SIG-M5 (cell line): ENCODE measurements around the gene FIZ1.

Experiments
- DNase-seq: peaks from one replicate; lab custom pipeline; 2025; lab: John Stamatoyannopoulos, UW

FIZ1 gene

DNA sequence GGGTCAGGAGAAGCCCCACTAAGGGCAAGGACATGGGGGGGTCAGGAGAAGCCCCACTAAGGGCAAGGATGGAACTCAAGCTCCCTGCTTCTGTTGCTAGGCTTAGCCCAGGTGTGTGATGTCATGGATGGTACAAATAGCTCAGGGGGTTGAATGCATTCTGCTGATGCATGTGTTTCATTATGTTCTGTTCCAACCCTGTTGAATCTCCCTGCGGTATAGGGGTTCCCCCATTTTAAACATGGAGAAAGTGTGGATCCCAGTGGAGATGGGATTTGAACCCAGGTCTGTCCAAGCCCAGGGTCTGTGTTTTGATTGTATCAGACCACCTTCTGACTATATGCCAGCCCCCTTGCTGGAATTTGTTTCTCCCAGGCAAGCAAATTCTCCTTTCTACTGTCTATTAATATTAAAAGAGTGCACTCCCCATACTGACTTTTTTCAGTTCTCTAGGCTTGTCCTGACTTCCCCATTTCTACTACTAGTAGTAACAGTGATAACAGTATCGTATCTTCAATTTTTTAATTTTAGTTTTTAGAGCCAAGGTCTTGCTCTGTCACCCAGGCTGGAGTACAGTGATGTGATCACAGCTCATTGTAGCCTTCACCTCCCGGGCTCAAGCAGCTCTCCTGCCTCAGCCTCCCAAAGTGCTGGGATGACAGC is 12.8 kb upstream of the FIZ1 start:
- DNase-seq: no peak

- no peak for DNase-seq
Observed at GRCh38 chr19:55611300-55611982, 12.1 kb upstream of the FIZ1 start.

DNA sequence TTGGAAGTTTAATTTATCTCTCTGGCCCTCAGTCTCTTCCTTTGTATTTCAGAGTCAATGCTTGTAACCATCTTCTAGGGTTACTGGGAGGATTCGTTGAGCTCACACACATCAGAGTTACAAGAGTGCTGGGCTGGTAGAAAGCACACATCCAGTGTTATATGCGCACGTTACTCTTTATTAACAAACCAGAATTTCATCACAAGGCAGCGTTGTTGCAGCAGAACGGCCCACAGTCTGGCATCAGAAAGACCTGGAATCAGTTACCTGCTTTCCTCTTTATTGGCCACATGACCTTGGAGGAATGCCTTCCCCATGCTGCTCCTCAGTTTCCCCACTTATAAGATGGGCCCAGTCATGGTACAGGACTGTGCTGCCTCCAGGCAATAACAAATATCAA is 10.0 kb upstream of the FIZ1 start:
- DNase-seq: no peak

DNA sequence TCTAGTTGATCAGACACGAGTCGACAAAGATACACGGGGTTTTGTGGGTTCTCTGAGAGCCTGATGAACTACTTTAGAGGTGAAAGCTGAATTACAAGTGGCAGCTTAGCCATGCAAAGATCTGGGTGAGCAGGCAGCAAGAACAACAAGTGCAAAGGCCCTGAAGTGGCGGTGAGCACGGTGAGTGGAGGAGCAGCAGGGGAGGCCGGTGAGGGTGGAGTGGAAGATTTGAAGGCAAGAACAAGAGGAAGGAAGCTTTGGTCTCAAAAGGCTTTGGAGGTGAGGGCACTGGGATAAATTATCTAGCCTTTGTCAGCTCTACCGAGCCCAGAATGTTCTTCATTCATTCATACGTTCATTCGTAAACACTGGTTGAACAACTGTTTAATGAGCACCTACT is 7.5 kb upstream of the FIZ1 start:
- DNase-seq: no peak

DNA sequence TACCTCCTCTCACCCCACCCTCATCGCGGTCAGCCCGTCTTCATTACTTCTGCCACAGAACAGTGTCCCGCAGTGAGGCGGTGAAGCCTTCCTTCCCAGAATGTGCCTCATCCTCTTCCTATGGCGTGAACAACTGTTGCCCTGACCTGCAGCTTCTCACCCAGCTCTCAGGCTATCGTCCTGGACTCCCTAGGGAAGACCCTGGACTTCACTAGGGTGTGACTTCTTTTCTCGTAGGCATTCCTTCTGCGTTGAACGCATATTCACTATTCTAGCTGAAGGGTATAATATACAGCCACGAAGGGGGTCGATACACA is 7.1 kb upstream of the FIZ1 start:
- no peak for DNase-seq

- no peak for DNase-seq
Observed at GRCh38 chr19:55605637-55606470, 6.5 kb upstream of the FIZ1 start, which contains the start of gene ZNF865. Gene ZNF865, plus strand, starts transcription at chr19:55605647. Its CDS starts 7,972 bp downstream, at chr19:55613619.

DNA sequence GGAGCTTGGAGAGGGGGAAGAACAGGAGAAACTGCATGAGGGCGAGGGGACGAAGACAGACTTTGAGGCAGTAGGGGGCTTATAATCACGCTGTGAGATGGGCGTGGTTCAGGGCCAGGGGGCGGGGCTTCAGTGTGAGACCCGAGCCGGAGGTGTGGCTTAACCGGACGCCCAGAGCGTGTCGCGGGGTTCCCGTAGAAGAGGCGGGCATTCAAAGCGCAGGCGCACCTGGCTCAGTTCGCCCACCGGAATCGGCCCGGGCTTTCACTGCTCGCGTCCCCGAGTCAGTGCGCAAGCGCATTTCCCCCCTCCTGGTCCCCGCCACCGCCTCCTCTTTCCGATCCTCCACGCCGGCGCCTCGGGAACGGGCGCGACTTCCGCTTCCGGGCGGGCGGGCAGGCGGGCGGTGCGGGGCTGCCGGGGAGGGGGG is 5.9 kb upstream of the FIZ1 start:
- peak; percentile 77 for DNase-seq

DNA sequence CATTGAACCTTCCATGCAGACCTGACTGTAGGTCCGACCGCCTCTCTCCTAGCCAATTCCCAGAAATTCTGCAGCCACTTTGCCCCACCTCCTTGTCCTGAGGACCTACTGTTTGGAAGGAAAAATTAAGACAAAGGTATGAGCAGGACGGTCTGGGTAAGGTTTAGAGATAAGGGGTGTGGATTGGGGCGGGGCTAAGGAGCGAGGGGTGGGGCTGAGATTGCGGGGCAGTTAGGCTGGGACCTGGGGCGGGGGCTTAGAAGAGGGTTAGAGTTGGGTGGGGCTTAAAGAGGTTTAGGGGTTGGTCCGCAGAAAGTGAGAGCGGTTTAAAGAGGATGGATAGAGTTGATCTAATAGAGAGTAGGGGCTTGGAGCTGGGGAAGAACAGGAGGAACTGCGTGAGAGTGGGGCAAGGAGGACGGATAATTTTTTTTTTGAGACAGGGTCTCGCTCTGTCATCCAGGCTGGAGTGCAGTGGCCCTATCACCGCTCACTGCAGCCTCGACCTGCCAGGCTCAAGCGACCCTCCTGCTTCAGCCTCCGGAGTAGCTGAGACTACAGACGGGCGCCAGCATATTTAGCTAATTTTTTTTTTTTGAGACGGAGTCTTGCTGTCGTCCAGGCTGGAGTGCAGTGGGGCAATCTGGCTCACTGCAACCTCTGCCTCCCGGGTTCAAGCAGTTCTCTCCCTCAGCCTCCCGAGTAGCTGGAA is 4.4 kb upstream of the FIZ1 start:
- no peak for DNase-seq

- DNase-seq: no peak
Observed at GRCh38 chr19:55603115-55603514, 3.8 kb upstream of the FIZ1 start.

DNA sequence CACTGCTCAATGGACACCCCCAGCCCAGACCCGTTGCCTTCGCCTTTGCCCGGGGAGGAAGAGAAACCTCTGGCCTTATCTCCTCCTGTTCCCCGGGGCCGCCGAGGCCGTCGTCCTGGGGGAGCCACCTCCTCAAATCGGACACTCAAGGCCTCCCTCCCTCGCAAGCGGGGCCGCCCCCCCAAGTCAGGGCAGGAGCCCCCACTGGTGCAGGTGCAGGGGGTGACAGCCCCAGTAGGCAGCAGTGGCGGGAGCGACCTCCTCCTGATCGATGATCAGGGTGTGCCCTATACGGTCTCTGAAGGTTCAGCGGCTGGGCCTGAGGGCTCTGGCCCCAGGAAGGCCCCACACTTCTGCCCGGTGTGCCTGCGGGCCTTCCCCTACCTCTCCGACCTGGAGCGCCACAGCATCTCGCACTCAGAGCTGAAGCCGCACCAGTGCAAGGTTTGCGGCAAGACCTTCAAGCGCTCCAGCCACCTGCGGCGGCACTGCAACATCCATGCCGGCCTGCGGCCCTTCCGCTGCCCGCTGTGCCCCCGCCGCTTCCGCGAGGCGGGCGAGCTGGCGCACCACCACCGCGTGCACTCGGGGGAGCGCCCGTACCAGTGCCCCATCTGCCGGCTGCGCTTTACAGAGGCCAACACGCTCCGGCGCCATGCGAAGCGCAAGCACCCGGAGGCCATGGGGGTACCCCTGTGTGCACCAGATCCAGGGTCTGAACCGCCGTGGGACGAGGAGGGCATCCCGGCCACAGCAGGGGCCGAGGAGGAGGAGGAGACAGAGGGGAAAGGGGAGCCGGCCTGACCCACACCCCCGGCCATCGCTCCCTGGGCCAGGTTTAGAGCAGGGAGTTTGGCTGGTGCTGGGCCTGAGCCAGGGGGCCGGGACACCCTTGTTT is 3.0 kb upstream of the FIZ1 start:
- DNase-seq: no peak

- no peak for DNase-seq
Observed at GRCh38 chr19:55601084-55601483, 1.8 kb upstream of the FIZ1 start.

GRCh38 chr19:55600662-55601028 is 1.3 kb upstream of the FIZ1 start:
- no peak for DNase-seq

GRCh38 chr19:55599842-55600661 is 735 bp upstream of the FIZ1 start, which contains the start of gene ZNF524:
Gene ZNF524, plus strand, starts transcription at chr19:55600288. Its CDS starts 1,825 bp downstream, at chr19:55602113.
- DNase-seq: no peak

- peak; percentile 79 for DNase-seq
Observed at GRCh38 chr19:55598719-55599467, 424 bp downstream of the FIZ1 start.

DNA sequence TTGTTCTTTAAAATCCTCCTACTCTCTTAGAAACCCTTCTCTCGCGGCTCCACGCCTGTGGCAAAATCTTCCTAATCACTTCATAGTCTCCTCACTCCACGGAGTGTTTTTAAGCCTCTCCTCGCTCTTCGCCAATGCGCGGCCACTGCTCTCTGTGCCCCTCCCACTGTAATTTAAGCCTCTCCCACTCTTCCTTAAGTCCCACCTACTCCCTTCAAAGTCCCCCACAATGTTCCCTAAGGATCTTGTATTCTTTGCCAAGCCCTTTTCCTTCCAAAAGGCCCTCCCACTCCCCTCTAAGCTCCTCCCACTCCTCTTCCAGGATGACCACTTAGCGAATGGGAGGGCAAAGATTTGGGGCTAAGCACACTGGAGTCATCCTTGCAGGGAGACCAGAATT is 1.3 kb downstream of the FIZ1 start:
- no peak for DNase-seq

- no peak for DNase-seq
Observed at GRCh38 chr19:55597501-55597921, 1.8 kb downstream of the FIZ1 start.

DNA sequence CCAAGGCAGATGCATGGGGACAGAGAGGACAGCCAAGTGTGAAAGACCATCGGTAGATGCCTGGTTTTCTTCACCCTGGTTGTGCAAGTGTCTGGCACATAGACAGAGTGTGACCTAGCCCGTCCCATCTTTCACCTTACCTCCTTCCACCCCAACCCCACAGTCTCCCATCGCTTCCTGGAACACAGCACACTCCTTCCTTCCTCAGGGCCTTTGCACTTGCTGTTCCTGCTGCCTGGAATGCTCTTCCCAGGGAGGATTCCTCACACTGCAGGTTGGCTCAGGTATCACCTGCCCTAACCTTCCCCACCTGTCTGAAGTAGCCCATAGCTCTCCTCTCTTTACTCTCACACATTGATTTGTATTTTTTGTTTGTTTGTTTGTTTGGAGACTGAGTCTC is 3.0 kb downstream of the FIZ1 start:
- no peak for DNase-seq

GRCh38 chr19:55594996-55595545 is 4.2 kb downstream of the FIZ1 start:
- no peak for DNase-seq

GRCh38 chr19:55593096-55593772 is 6.1 kb downstream of the FIZ1 start:
- DNase-seq: no peak
